Keratinocyte (primary cell): ENCODE measurements around the gene SMARCAL1. TPM values are rescaled to one million over a fixed set of nuclear protein-coding genes. Genes with fewer than 3 reads are reported as not detected.

Source experiments
- DNase-seq: peaks from one replicate; pipeline ENCODE4 v3.0.0-alpha.2; 2011; ENCODE audit warnings: low read depth, missing footprints, low spot score
- FAIRE-seq: peaks from 2 replicates; lab custom pipeline; 2011; peaks lifted over from hg19 to GRCh38; lab: Jason Lieb, UNC
- H2AFZ ChIP-seq: 2 replicates; pipeline ENCODE4 v1.6.0; 2012; ENCODE audit warnings: low read length, control low read depth, inconsistent platforms; ENCODE audit not compliant: control insufficient read depth
- H3K27ac ChIP-seq: 2 replicates; pipeline ENCODE4 v1.5.1; 2011; ENCODE audit warnings: low read length; ENCODE audit not compliant: control insufficient read depth, insufficient read depth
- H3K27me3 ChIP-seq: 3 replicates; pipeline ENCODE4 v1.6.0; 2011; ENCODE audit warnings: low read length; ENCODE audit not compliant: control insufficient read depth, insufficient read depth; ENCODE audit errors: extremely low read depth
- H3K36me3 ChIP-seq, 2 experiments: 2 replicates in 1 of 2; 3 replicates in 1 of 2; pipeline ENCODE4 v1.5.1; 2011; ENCODE audit warnings: low read length in 2 of 2, mild to moderate bottlenecking in 1 of 2; ENCODE audit not compliant: control insufficient read depth in 2 of 2, insufficient read depth in 2 of 2; ENCODE audit errors: extremely low read depth in 1 of 2
- H3K4me1 ChIP-seq: 3 replicates; pipeline ENCODE4 v1.5.1; 2011; ENCODE audit warnings: low read length; ENCODE audit not compliant: control insufficient read depth, insufficient read depth; ENCODE audit errors: extremely low read depth
- H3K4me2 ChIP-seq: 3 replicates; pipeline ENCODE4 v1.6.0; 2011; ENCODE audit warnings: low read depth, low read length; ENCODE audit not compliant: control insufficient read depth, insufficient read depth; ENCODE audit errors: extremely low read depth
- H3K4me3 ChIP-seq, 3 experiments: fragments of 200-600 bp in 1 of 3; sonication (generic) in 1 of 3; 2 replicates in 2 of 3; 3 replicates in 1 of 3; pipeline ENCODE4 v1.5.1; 2011 to 2016; ENCODE audit warnings: low read length in 3 of 3, mild to moderate bottlenecking in 3 of 3, control low read depth in 2 of 3, inconsistent platforms in 1 of 3, low read depth in 1 of 3, mixed read lengths in 1 of 3, mixed run types in 1 of 3, moderate library complexity in 1 of 3; ENCODE audit not compliant: control insufficient read depth in 2 of 3, insufficient read depth in 2 of 3; ENCODE audit errors: extremely low read depth in 1 of 3
- H3K79me2 ChIP-seq: 2 replicates; pipeline ENCODE4 v1.6.0; 2012; ENCODE audit warnings: low read length; ENCODE audit not compliant: control insufficient read depth, insufficient read depth
- H3K9ac ChIP-seq: 3 replicates; pipeline ENCODE4 v1.6.0; 2011; ENCODE audit warnings: low read length; ENCODE audit not compliant: control insufficient read depth, insufficient read depth; ENCODE audit errors: extremely low read depth
- H3K9me1 ChIP-seq: 3 replicates; pipeline ENCODE4 v1.6.0; 2011; ENCODE audit warnings: low read length; ENCODE audit not compliant: control insufficient read depth, insufficient read depth; ENCODE audit errors: extremely low read depth
- H3K9me3 ChIP-seq: 2 replicates; pipeline ENCODE4 v1.5.1; 2012; ENCODE audit warnings: low read depth, low read length; ENCODE audit not compliant: control insufficient read depth
- H4K20me1 ChIP-seq: 3 replicates; pipeline ENCODE4 v1.6.0; 2011; ENCODE audit warnings: low read length; ENCODE audit not compliant: control insufficient read depth, insufficient read depth; ENCODE audit errors: extremely low read depth
- EZH2 ChIP-seq: IDR thresholded peaks from one replicate; pipeline ENCODE4 v1.6.1; 2012; ENCODE audit warnings: inconsistent platforms, mild to moderate bottlenecking, low read length, moderate library complexity
- dilution Hi-C: fragments of 300-500 bp; cut with MboI; formaldehyde crosslinking; loops from one replicate; pipeline ENCODE4 v1.7.0; 2020; ENCODE audit warnings: low sequenced_read_pairs; ENCODE audit not compliant: extremely low pct_ligation_motif_present
- polyA plus RNA-seq, 5 experiments: library from polyadenylated mRNA; depleted of rRNA in 3 of 5; stranded (reverse) in 3 of 5; stranded (forward) in 1 of 5; unstranded in 1 of 5; fragments of >200 nt; gene quantifications; 1 replicate in 1 of 5; 2 replicates in 3 of 5; 3 replicates in 1 of 5; pipeline versions ENCODE4 v1.2.1 to v1.2.3, GENCODE V29; 2011 to 2012; ENCODE audit warnings: missing spikeins in 2 of 5, low read depth in 1 of 5, low replicate concordance in 1 of 5
- TF ChIP-seq, protein P1 (sequence below), 3 experiments: IDR thresholded peaks in 1 of 3; conservative IDR thresholded peaks in 1 of 3; optimal IDR thresholded peaks in 1 of 3; 2 replicates in 2 of 3; 3 replicates in 1 of 3; pipeline versions ENCODE3 to v1.5.1; 2011; ENCODE audit warnings: low read length in 3 of 3, mild to moderate bottlenecking in 3 of 3, moderate library complexity in 2 of 3, control low read depth in 1 of 3, inconsistent platforms in 1 of 3; ENCODE audit not compliant: insufficient read depth in 2 of 3; ENCODE audit errors: extremely low read depth in 1 of 3

Gene SMARCAL1
- polyA plus RNA-seq, 1 donor (not counting 4 experiments of a cell fraction or from before 2014, with no cell fraction given), result 26.3 TPM

DNA sequence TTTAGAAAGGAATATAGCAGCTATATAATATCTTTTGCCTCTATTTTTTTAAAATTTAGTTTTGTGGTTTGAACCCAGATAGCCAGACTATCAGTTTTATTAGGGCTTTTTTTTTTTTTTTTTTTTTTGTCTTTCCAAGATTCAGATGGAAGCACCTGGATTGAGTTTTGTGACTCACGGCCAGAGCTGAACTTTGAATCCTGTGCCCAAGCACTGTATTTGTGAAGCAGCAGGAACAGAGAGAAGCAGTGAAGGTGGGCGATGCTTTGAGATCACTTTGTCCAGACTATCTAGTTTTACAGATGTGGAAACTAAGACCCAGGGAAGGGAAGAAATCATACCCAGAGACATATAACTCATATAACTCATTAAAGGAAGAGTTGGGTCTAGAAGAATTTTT lies 120.3 kb downstream of the SMARCAL1 start:
- dilution Hi-C loops, result no loop called here
- Histone ChIP-seq H3K79me2 (no peaks in the 10 kb centered on the region), H3K36me3 (no peaks in the 10 kb centered on the region), H3K9me3 (no peaks in the 10 kb centered on the region), H2AFZ (no peak overlapping the region), H3K9me1 (no peaks in the 10 kb centered on the region), H3K27me3 (no peaks in the 10 kb centered on the region), H3K4me3 (no peak overlapping the region), H3K4me2 (no peak overlapping the region), H3K9ac (no peak overlapping the region), H3K27ac (no peak overlapping the region), H4K20me1 (no peaks in the 10 kb centered on the region), H3K4me1 (peaks cover 53% of the 10 kb centered on the region)
- FAIRE-seq (no peak), DNase-seq (no peak)
- TF ChIP-seq EZH2, result no peak
- TF ChIP-seq, protein P1, sequence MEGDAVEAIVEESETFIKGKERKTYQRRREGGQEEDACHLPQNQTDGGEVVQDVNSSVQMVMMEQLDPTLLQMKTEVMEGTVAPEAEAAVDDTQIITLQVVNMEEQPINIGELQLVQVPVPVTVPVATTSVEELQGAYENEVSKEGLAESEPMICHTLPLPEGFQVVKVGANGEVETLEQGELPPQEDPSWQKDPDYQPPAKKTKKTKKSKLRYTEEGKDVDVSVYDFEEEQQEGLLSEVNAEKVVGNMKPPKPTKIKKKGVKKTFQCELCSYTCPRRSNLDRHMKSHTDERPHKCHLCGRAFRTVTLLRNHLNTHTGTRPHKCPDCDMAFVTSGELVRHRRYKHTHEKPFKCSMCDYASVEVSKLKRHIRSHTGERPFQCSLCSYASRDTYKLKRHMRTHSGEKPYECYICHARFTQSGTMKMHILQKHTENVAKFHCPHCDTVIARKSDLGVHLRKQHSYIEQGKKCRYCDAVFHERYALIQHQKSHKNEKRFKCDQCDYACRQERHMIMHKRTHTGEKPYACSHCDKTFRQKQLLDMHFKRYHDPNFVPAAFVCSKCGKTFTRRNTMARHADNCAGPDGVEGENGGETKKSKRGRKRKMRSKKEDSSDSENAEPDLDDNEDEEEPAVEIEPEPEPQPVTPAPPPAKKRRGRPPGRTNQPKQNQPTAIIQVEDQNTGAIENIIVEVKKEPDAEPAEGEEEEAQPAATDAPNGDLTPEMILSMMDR (optimal IDR thresholded peaks at IDR 0.05 in 1 of 3, IDR thresholded peaks at IDR 0.05 in 1 of 3, conservative IDR thresholded peaks at IDR 0.05 in 1 of 3; ENCODE audit: extremely low read depth in 1 of 3, insufficient read depth in 2 of 3, low read length in 3 of 3), result no peak

Other genes with a start within 250 kb of the SMARCAL1 start
- 2.4 to 9.2 TPM (median 5.3 TPM) in 3 replicates for gene MARCHF4, start 40.0 kb upstream of the SMARCAL1 start, polyA plus RNA-seq
- gene RPL37A, start 86.4 kb downstream of the SMARCAL1 start, polyA plus RNA-seq, result 1,858 to 4,257 TPM (median 3,899 TPM) in 3 replicates
- 3.9 to 47.0 TPM (median 10.2 TPM) in 3 replicates for gene IGFBP2, start 220.9 kb downstream of the SMARCAL1 start, polyA plus RNA-seq